ENCODE results near the gene SNRK.

Gene SNRK

GRCh38 chr3:43372809-43373559, 86.6 kb downstream of the SNRK start:
- DNase-seq (ENCODE audit: low read depth): no peak

DNA sequence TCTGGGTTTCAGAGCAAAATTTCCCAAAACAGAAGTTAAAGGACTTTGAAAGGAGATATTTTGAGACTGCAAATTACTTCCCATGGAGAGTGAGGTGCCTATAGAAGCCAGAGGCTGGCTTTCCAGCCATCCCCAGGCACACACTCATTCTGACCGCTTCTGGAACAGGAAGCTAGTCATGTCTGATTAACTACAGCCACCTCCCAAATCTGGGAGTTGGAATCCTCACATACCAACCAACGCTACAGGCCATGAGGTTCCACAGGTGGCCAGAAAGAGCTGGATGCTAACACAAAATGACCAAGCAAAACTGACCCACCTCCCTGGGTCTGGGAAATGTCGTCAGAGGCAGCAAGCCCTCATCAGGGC, 87.2 kb downstream of the SNRK start:
- DNase-seq (ENCODE audit: low read depth): no peak

GRCh38 chr3:43378066-43378935, 92.0 kb downstream of the SNRK start:
- peak; percentile 38 for DNase-seq (ENCODE audit: low read depth)

- DNase-seq (ENCODE audit: low read depth): no peak
Measured at GRCh38 chr3:43379343-43379742, 93.0 kb downstream of the SNRK start.

- no peak for DNase-seq (ENCODE audit: low read depth)
Measured at GRCh38 chr3:43388175-43388574, 101.8 kb downstream of the SNRK start.

GRCh38 chr3:43388915-43389314, 102.6 kb downstream of the SNRK start:
- no peak for DNase-seq (ENCODE audit: low read depth)

- peak; percentile 60 for DNase-seq (ENCODE audit: low read depth)
Measured at GRCh38 chr3:43389388-43390254, 103.3 kb downstream of the SNRK start.

- DNase-seq (ENCODE audit: low read depth): no peak
Measured at GRCh38 chr3:43390255-43390588, 103.9 kb downstream of the SNRK start.

- DNase-seq (ENCODE audit: low read depth): no peak
Measured at GRCh38 chr3:43391621-43392020, 105.3 kb downstream of the SNRK start.

DNA sequence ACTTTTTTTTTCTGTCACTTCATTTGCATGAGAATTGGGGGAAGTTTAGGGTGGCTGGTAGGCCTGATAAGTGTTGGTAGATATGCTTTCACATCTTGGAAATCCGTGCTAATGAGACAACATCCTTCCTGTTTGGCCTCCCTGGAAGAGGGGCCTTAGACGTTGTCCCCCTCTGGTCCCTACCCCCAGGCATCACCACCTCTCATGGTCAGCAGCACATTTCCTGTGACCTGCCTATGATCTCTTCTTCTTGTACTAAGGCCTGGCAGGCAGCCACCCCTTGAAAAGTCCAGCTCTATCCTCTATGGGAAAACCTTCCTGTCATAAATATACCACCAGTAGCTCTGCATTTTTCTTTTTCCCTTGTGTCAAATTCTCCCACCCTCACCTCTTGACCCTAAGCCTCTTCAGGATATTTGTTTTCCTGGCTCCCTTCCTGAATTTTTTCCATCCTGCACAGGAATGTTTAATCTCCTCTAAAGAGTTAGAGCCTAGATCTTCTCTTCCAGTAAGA, 107.8 kb downstream of the SNRK start:
- DNase-seq (ENCODE audit: low read depth): no peak

- DNase-seq (ENCODE audit: low read depth): no peak
Measured at GRCh38 chr3:43399034-43399433, 112.7 kb downstream of the SNRK start.

GRCh38 chr3:43400167-43400566, 113.8 kb downstream of the SNRK start:
- DNase-seq (ENCODE audit: low read depth): no peak

Measured in activated T-helper 1 cell treated with Interleukin-2 at 50 U/mL for 16 hours (primary cell).